Activated B cell treated with CpG ODN at 0.5 μM for 24 hours (primary cell): ENCODE data around the gene TLR6. TPM values are rescaled to one million over a fixed set of nuclear protein-coding genes. Genes with fewer than 3 reads are reported as not detected.

Experiments used
- ATAC-seq: fragments of 200-7000 bp; cut with Tn5 transposase; one replicate; pipeline ENCODE4 v1.10.0; 2021; ENCODE audit warnings: low read depth, mild to moderate bottlenecking, moderate library complexity
- CTCF ChIA-PET: fragments of 350-600 bp; sonication (Branson Sonifier 250); formaldehyde crosslinking; loops from one replicate; lab custom pipeline; 2021; ENCODE audit warnings: antibody characterized with exemption; lab: Charles Lee
- POLR2A ChIA-PET: fragments of 350-600 bp; sonication (Branson Sonifier 250); formaldehyde crosslinking; loops from one replicate; lab custom pipeline; 2021; ENCODE audit warnings: antibody characterized with exemption; lab: Charles Lee
- DNase-seq: peaks from one replicate; pipeline ENCODE4 v3.0.0; 2022
- H3K27ac Mint-ChIP-seq: one replicate; pipeline ENCODE4 v1.8.0; 2020; ENCODE audit warnings: mixed read lengths
- H3K27me3 Mint-ChIP-seq: one replicate; pipeline ENCODE4 v1.8.0; 2021; ENCODE audit warnings: mixed read lengths
- H3K36me3 Mint-ChIP-seq: one replicate; pipeline ENCODE4 v1.8.0; 2021; ENCODE audit warnings: low read depth, mixed read lengths
- H3K4me1 Mint-ChIP-seq: one replicate; pipeline ENCODE4 v1.8.0; 2021; ENCODE audit warnings: mixed read lengths
- H3K4me3 Mint-ChIP-seq: one replicate; pipeline ENCODE4 v1.8.0; 2020; ENCODE audit warnings: mild to moderate bottlenecking, mixed read lengths
- H3K9me3 Mint-ChIP-seq: one replicate; pipeline ENCODE4 v1.8.0; 2020; ENCODE audit warnings: mixed read lengths
- intact Hi-C: fragments of 100-400 bp; cut with micrococcal nuclease; formaldehyde crosslinking; loops from one replicate; pipeline ENCODE4 v1.15.1; 2024
- total RNA-seq: library from RNA; stranded (reverse); gene quantifications from 2 replicates; pipeline ENCODE4 v1.2.3, GENCODE V29; 2022
- TF ChIP-seq, protein P1 (sequence below): fragments of 200-600 bp; IDR thresholded peaks from one replicate; pipeline ENCODE4 v1.8.0; 2022; ENCODE audit warnings: antibody characterized with exemption, mild to moderate bottlenecking

Gene TLR6, protein sequence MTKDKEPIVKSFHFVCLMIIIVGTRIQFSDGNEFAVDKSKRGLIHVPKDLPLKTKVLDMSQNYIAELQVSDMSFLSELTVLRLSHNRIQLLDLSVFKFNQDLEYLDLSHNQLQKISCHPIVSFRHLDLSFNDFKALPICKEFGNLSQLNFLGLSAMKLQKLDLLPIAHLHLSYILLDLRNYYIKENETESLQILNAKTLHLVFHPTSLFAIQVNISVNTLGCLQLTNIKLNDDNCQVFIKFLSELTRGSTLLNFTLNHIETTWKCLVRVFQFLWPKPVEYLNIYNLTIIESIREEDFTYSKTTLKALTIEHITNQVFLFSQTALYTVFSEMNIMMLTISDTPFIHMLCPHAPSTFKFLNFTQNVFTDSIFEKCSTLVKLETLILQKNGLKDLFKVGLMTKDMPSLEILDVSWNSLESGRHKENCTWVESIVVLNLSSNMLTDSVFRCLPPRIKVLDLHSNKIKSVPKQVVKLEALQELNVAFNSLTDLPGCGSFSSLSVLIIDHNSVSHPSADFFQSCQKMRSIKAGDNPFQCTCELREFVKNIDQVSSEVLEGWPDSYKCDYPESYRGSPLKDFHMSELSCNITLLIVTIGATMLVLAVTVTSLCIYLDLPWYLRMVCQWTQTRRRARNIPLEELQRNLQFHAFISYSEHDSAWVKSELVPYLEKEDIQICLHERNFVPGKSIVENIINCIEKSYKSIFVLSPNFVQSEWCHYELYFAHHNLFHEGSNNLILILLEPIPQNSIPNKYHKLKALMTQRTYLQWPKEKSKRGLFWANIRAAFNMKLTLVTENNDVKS
- total RNA-seq, result 59.1 and 64.7 TPM in 2 replicates

DNA sequence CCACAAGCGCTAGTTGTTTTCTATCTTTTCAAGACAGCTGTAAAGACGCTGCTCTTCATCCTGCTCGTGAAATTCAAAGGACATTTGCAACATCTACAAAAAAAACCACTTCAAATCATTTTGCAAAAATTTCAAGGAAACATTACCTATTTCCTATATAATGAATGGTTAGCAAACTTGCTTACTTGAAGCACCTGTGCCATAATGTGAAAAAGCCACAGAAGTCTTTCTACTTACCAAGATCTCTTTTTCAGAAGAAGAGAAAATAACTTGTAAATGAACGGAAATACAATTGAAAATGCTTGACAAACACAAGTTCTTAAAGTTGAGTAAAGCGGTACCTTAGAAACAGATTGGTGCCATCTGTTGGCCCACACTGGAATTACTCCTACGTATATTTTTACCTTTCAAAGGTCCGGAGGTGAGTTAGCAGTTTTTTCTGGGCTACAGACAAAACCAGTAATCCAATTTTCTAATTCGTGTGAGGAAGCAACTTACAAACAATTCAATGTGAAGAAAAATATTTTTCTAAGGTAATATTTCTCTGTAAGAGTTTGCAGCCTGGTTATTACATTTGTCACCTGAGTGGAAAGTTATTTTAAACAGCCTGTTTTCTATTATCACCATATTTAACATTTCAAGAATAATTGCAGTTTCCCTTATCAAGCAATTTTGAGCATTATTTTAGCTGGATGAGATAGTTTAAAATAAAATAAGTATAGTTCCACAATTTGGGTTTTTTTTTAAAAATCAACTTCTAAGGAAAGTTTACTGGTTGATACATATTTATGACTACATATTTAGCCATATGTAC is at the start of gene TLR6:
TLR6 (minus strand) TSS at position 294 of the 814 bp plus-strand sequence. CDS start 27,344 bp downstream, outside the sequence.
- Mint-ChIP-seq H3K27me3 (no peaks in the 10 kb centered on the region), H3K9me3 (no peaks in the 10 kb centered on the region), H3K4me1 (peaks cover 58% of the 10 kb centered on the region), H3K27ac (peak within 1 kb of the TSS; percentile 94), H3K4me3 (peak within 1 kb of the TSS; percentile 82), H3K36me3 (peaks cover 20% of the 10 kb centered on the region)
- ATAC-seq (peak; percentile 42), DNase-seq (no peak)
- ChIA-PET CTCF (interaction anchor here (0.9 to 3.9 kb wide), 12 partner anchors 10 to 278 kb away, joined by 3 to 73 read pairs (median 6); partner anchors contain the start of genes TLR1 and TLR10), POLR2A (interaction anchor here (0.9 to 4.6 kb wide), 16 partner anchors 10 to 185 kb away, joined by 3 to 88 read pairs (median 6); partner anchors contain the start of genes TLR1 and TLR10)
- TF ChIP-seq, protein P1, sequence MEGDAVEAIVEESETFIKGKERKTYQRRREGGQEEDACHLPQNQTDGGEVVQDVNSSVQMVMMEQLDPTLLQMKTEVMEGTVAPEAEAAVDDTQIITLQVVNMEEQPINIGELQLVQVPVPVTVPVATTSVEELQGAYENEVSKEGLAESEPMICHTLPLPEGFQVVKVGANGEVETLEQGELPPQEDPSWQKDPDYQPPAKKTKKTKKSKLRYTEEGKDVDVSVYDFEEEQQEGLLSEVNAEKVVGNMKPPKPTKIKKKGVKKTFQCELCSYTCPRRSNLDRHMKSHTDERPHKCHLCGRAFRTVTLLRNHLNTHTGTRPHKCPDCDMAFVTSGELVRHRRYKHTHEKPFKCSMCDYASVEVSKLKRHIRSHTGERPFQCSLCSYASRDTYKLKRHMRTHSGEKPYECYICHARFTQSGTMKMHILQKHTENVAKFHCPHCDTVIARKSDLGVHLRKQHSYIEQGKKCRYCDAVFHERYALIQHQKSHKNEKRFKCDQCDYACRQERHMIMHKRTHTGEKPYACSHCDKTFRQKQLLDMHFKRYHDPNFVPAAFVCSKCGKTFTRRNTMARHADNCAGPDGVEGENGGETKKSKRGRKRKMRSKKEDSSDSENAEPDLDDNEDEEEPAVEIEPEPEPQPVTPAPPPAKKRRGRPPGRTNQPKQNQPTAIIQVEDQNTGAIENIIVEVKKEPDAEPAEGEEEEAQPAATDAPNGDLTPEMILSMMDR, result peak; percentile 40
- intact Hi-C loops, result loop anchor here (1.0 to 5.0 kb wide), 11 partner anchors 11 to 794 kb away; partner anchors contain the start of genes TLR10 and TMEM156

DNA sequence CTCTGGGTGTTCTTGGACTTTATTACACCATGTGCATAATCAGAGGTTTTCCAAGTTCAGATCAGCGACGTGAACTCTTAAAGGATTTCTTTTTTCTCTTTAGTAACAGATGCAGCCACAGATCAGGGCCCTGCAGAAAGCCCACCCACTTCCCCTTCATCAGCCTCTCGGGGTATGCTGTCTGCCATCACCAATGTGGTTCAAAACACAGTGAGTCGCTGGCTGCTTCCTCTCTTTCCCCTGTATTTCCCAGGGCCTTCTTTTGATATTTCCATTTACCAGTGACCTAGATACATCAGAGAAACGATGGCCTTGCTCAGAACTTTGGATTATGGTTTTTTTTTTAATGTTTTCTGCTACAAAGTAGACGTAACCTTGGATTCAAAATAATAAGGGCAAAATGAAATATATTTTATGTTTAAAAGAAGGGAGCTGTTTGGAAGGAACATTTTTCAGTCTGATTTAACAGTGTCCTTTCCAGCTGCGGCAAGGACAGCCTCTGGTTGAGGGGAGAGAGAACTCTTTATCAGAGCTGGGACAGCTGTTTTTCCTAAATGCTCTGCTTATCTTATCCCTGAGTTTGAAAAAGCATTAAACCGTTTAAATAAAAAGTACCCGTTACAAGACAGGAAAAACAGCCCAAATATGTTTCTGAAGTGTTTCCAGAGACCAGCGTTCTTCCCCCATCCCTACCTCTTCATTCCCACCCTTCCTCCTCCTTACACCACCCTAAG is 49.2 kb upstream of the TLR6 start:
- CTCF ChIA-PET, result interaction anchor here (1.3 to 7.9 kb wide), 2 partner anchors 147 to 229 kb away, joined by 8 to 85 read pairs; no protein-coding TSS in a partner anchor
- DNase-seq, result no peak
- H3K36me3 Mint-ChIP-seq, result no peaks in the 10 kb centered on the region
- intact Hi-C loops, result loop anchor here (10.0 kb wide), 3 partner anchors 379 to 1069 kb away; partner anchors contain the start of gene PDS5A
- POLR2A ChIA-PET, result interaction anchor here (0.7 kb wide), 2 partner anchors 145 to 155 kb away, joined by 3 read pairs; no protein-coding TSS in a partner anchor
- peaks cover 2% of the 10 kb centered on the region for H3K4me1 Mint-ChIP-seq
- no peaks in the 10 kb centered on the region for H3K9me3 Mint-ChIP-seq
- H3K27me3 Mint-ChIP-seq, result no peaks in the 10 kb centered on the region
- no peak overlapping the region for H3K27ac Mint-ChIP-seq
- TF ChIP-seq, protein P1, result no peak
- ATAC-seq, result no peak
- no peak overlapping the region for H3K4me3 Mint-ChIP-seq

DNA sequence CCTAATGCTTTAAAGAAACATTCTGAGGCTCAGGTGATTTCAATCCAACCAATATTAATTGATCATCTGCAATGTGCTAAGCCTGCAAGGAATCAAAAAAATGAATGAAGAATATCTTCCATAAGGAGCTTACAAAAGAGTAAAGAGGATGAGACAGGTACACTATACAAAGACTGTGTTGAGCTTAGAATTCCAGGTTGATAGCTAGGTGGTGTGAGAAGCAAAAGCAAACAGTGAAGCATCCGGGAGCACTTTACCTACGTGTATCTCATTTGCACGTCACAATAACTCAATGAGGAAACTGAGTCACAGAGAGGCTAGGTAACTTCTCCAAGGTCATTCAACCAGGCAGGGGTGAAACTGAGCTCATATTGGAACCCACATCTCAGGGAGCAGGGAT is 48.1 kb upstream of the TLR6 start:
- peaks cover 2% of the 10 kb centered on the region for H3K4me1 Mint-ChIP-seq
- no peak for DNase-seq
- intact Hi-C loops, result loop anchor here (5.0 to 10.0 kb wide), 5 partner anchors 178 to 1070 kb away; partner anchors contain the start of gene PDS5A
- no peak overlapping the region for H3K4me3 Mint-ChIP-seq
- no peaks in the 10 kb centered on the region for H3K27me3 Mint-ChIP-seq
- no peak for ATAC-seq
- ChIA-PET POLR2A (interaction anchor here (0.8 kb wide), 1 partner anchor 229 kb away, joined by 7 read pairs; no protein-coding TSS in a partner anchor), CTCF (interaction anchor here (0.6 to 7.9 kb wide), 3 partner anchors 145 to 229 kb away, joined by 3 to 147 read pairs (median 85); no protein-coding TSS in a partner anchor)
- H3K9me3 Mint-ChIP-seq, result no peaks in the 10 kb centered on the region
- H3K27ac Mint-ChIP-seq, result no peak overlapping the region
- TF ChIP-seq, protein P1, result no peak
- no peaks in the 10 kb centered on the region for H3K36me3 Mint-ChIP-seq

DNA sequence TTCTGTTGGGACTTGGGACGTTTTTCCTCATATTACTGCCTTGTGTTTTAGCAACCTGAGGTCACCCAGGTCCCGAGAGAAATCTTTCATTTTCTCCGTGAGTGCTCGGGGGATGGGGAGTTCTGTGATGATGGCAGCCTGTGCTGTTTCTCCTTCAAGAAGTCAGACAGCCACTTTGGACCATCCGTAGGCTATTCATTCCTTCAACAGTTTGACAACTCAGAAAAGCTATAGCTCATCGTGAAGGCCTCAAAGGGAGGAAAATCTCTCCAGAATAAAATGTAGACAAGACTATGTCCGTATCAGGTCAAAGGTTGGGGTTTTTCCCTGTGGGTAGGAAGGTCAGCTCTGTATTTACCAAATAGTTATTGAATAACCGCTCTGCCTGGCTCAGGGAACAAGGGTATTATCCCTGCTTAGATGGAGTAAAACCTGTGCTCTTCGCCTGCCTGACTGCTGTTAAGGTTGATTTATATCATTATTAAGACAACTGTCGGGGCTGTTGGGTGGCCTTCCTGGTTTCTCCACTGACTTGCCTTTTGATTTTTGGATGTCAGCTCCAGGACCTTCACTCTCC is 47.6 kb upstream of the TLR6 start:
- intact Hi-C loops, result loop anchor here (5.0 to 10.0 kb wide), 5 partner anchors 178 to 1071 kb away; partner anchors contain the start of gene PDS5A

More for the DNA sequence above, 47.6 kb upstream of the TLR6 start:
- Mint-ChIP-seq H3K27ac (no peak overlapping the region), H3K36me3 (no peaks in the 10 kb centered on the region), H3K9me3 (no peaks in the 10 kb centered on the region), H3K4me3 (no peak overlapping the region), H3K27me3 (no peaks in the 10 kb centered on the region), H3K4me1 (peaks cover 2% of the 10 kb centered on the region)
- ATAC-seq (no peak), DNase-seq (no peak)
- ChIA-PET POLR2A (interaction anchor here (0.8 kb wide), 1 partner anchor 229 kb away, joined by 7 read pairs; no protein-coding TSS in a partner anchor), CTCF (interaction anchor here (0.6 to 7.9 kb wide), 4 partner anchors 145 to 265 kb away, joined by 3 to 147 read pairs (median 44); no protein-coding TSS in a partner anchor)
- TF ChIP-seq, protein P1, result no peak
